GM03348 (cell line): ENCODE results near the gene FNBP1.

Experiments used
- DNase-seq: peaks from one replicate; pipeline ENCODE4 v3.0.0; 2012; ENCODE audit warnings: low spot score

The FNBP1 gene

GRCh38 chr9:130045725-130046450 is 2.9 kb upstream of the FNBP1 start:
- no peak for DNase-seq

- peak; percentile 56 for DNase-seq
Observed at GRCh38 chr9:130043654-130044623, 950 bp upstream of the FNBP1 start.

GRCh38 chr9:130042406-130042884 is 544 bp downstream of the FNBP1 start:
- peak; percentile 73 for DNase-seq

- DNase-seq = peak; percentile 68
Observed at GRCh38 chr9:130041648-130042405, 1.2 kb downstream of the FNBP1 start.

DNA sequence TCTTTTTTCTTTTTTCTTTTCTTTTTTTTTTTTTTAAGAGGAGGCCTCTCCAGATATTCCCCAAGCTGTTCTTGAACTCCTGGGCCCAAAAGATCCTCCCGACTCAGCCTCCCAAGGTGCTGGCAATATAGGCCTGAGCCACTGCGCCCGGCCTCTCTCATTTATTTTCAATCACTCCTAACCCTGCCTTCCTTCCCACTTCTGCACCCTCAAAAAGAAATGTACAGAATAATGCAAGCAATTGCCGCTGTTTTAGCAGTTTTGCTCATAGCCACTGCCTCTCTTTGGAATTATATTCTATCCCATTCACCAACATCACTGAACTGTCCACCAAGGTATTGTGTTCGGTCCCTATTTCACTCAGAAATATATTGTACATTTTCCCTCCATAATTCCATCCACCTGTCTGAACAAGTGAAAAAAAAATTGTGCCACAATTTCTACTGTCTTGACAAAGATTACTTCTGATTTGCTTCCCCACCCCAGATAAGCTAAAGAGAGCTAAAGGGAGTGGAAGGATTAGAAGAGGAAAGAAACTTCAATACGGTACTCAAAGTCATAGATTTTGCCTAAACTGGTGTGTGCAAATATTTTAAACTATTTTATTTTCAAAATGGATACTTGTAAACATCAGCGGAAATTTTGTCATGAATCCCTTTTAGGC is 1.9 kb downstream of the FNBP1 start:
- no peak for DNase-seq

DNA sequence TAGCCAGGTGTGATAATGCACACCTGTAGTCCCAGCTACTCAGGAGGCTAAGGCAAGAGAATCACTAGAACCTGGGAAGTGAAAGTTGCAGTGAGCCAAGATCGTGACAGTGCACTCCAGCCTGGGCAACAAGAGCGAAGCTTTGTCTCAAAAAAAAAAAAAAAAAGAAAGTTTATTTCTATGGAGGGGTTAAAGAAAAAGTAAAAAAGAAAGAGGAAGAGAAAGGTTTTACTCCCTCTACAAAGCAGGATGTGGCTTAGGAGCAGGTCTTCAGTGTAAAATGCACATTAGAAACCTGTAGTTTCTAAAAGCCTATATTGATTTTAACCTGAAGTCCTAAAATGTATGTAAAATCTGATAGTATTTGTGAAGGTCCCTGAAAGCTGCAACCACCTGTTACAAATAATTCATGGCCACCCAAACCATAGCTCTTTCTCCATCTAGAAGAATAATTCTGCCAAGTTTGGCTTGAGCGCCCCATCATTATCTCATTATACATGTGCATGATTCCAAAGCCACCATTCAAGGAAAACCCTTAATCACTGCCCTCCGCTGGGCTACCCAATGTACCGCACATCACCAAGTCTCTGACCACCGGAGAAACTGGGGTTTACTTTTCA is 3.4 kb downstream of the FNBP1 start:
- no peak for DNase-seq

DNA sequence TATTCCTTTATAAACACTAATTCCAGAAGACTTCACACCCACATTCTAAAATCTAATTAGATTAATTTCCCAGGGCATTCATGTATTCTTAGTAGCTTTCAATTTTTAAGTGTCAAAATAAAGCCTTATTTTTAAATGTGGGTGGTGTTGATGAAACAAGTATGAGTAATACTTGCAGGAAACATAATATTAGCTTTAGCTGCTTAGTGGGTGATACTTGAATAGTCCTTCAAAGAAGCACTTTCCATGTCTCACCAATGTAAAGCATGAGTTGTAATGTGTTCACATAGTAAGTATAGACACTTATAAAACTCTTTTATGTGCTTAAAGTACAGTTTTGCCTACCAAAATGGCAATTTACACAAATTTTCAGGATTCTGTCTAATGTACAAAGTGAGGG is 6.9 kb downstream of the FNBP1 start:
- peak; percentile 33 for DNase-seq

GRCh38 chr9:130034570-130034969 is 8.4 kb downstream of the FNBP1 start:
- DNase-seq = peak; percentile 63

DNA sequence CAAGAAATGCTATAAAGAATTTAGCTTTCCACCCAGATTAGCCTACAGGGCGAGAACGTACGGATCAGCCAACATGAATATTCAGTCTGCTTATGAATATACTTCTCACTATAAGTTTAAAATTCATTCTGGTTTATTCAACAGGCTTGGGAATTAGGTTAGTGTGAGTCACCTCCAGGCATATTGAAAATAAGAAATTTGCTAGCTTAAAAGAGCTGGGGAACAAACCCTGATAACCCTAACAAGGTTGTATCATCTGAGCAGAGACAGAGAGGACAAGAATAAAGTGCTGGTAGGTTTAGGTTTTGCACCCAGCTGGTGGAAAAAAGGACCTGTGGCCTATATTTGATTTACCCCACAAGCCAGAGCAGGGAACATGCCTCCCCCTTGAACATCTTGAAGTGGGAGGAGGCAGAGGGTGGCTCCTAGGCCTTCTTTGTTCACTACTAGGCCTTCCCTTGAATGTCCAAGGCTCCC is 12.3 kb downstream of the FNBP1 start:
- DNase-seq = no peak

GRCh38 chr9:130029223-130029973 is 13.6 kb downstream of the FNBP1 start:
- DNase-seq = no peak

- DNase-seq = no peak
Observed at GRCh38 chr9:130028493-130029222, 14.3 kb downstream of the FNBP1 start.

DNA sequence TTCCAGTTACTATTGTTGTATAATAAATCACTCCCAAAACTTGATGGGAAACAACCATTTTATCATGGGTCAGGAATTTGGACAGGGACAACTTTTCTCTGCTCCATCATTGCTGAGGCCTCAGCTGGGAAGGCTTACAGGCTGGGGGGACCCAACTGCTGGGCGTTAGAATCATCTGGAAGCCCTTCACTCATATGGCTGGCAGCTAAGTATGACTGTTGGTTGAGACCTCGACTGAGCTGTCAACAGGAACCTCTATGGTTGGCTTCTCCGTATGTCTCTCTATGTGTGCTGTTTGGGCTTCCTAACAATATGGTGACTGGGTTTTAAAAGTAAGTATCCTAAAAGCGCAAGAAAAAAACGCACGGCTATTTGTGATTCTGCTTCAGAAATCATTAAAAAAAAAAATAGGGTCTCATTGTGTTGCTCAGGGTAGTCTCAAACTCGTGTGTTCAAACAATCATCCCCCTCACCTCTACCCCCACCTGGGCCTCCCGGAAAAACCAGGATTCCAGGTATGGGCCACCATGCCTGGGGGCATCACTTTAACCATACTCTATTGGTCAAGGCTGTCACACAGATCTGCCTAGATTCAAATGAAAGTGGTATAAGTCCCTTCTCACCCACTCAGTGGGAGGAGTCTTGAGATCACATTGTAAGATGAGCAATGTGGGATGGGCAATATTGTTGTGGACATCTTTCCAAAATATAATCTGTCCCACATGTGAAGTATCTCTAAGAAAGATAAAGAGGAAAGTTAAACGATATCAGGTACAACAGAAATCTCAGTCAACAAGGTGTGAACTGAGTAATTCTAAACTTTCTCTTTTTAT is 15.2 kb downstream of the FNBP1 start:
- DNase-seq = no peak

- DNase-seq = no peak
Observed at GRCh38 chr9:130026583-130027340, 16.2 kb downstream of the FNBP1 start.

- DNase-seq = no peak
Observed at GRCh38 chr9:130024597-130024994, 18.4 kb downstream of the FNBP1 start.

DNA sequence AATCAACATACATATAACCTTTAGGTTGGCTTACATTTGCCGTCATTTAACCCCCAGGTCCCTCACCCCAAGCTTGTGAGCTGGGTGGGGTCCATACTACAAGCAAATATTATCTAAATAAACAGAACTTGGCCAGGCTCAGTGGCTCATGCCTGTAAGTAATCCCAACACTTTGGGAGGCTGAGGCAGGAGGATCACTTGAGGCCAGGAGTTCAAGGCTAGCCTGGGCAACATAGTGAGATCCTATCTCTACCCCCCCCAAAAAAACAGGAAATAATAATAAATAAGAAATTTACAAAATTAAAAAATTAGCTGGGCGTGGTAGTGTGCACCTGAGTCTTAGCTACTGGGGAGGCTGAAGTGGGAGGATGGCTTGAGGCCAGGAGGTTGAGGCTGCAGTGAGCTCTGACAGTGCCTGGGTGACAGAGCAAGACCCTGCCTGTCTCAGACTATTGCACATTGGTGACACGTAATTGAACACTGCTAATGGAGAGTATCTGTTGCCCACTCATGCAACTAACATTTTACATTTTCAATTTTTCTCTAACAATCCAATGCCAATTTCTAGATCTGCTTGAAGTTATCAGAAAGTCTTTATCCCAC is 18.9 kb downstream of the FNBP1 start:
- no peak for DNase-seq

DNA sequence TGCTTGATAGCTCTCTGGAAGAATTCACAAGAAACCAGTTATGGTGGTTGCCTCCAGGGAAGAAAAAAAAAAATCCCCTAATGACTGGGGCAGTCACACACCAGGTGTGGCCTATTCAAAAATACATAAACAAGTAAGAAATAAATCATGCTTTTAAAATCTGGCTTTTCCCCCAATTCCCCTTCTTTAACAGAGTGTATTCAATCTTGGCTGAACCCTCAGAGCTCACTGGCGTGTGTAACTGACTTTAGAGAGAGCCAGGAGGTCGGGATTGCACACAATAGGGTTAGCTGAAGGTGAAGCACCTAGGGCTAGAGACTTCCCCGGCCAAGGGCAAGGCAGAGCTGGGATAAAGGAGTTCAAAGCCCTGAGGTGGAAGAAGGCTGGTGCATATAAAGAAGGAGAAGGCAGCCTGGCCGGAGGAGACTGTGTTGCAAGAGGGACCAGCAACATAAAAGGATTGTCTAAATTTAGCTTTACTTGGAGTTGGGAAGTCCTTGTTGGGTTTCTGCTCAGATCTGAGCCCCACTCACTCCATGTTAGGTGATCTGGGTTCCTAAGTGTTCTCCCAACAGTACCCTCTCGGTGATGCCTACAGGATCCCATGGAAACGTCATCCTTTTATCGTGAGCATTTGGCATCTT is 19.7 kb downstream of the FNBP1 start:
- DNase-seq = no peak

DNA sequence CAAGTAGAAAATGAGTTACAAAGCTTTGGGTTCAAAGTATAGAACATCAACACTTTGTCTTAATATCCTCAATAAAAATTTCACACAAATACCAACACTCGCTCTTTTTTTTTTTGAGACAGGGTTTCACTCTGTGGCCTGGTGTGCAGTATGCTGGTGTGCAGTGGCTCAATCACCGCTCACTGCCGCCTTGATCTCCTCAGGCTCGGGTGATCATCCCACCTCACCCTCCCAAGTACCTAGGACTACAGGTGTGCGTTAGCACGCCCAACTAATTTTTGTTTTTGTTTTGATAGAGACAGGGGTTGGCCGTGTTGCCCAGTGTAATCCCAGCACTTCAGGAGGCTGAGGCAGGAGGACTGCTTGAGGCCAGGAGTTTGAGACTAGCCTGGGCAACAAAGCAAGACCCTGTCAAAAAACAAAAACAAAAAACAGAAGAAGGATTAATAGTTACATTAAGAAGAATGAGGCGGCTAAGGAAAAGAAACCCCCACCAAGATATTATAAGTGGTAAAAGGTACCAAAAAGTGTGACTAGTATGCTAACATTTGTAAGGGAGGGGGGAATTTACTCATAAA is 20.3 kb downstream of the FNBP1 start:
- DNase-seq = no peak
